Liver (tissue), 9 donors: ENCODE measurements around the gene HAGH. TPM values are rescaled to one million over a fixed set of nuclear protein-coding genes. Genes with fewer than 3 reads are reported as not detected.

Experiments
- DNase-seq: peaks from one replicate; pipeline ENCODE4 v3.0.0-alpha.2; 2017; ENCODE audit warnings: low spot score
- H3K27ac ChIP-seq, 2 donors: one replicate each; pipeline ENCODE4 v1.7.0; 2013; ENCODE audit warnings: inconsistent platforms in 2 of 2, low read length in 2 of 2, control low read depth in 1 of 2, low read depth in 1 of 2, mild to moderate bottlenecking in 1 of 2
- H3K27me3 ChIP-seq, 4 donors: one replicate each; pipeline versions ENCODE4 v1.6.1 to v1.7.0; 2013; ENCODE audit warnings: low read length in 3 of 4, inconsistent platforms in 1 of 4, mild to moderate bottlenecking in 1 of 4, moderate library complexity in 1 of 4; ENCODE audit not compliant: control insufficient read depth in 4 of 4, insufficient read depth in 4 of 4
- H3K36me3 ChIP-seq, 4 donors: one replicate each; pipeline versions ENCODE4 v1.6.1 to v1.7.0; 2013; ENCODE audit warnings: low read length in 3 of 4, mild to moderate bottlenecking in 3 of 4, low read depth in 1 of 4, moderate library complexity in 1 of 4; ENCODE audit not compliant: control insufficient read depth in 4 of 4, insufficient read depth in 3 of 4
- H3K4me1 ChIP-seq, 4 donors: one replicate each; pipeline versions ENCODE4 v1.6.1 to v1.7.0; 2013; ENCODE audit warnings: low read length in 3 of 4, mild to moderate bottlenecking in 3 of 4, moderate library complexity in 1 of 4; ENCODE audit not compliant: control insufficient read depth in 4 of 4, insufficient read depth in 4 of 4
- H3K4me3 ChIP-seq, 3 donors: one replicate each; pipeline versions ENCODE4 v1.6.1 to v1.7.0; 2013; ENCODE audit warnings: low read length in 3 of 3, control low read depth in 1 of 3, low read depth in 1 of 3, mild to moderate bottlenecking in 1 of 3
- H3K9ac ChIP-seq, 2 donors: one replicate each; pipeline ENCODE4 v1.7.0; 2013; ENCODE audit warnings: low read length in 2 of 2, mild to moderate bottlenecking in 2 of 2, moderate library complexity in 2 of 2, control low read depth in 1 of 2, low read depth in 1 of 2
- H3K9me3 ChIP-seq, 4 donors: one replicate each; pipeline versions ENCODE4 v1.6.1 to v1.7.0; 2013; ENCODE audit warnings: low read length in 3 of 4; ENCODE audit not compliant: control insufficient read depth in 4 of 4
- ATF3 ChIP-seq: IDR thresholded peaks from 2 replicates; pipeline ENCODE4 v1.6.1; 2016; ENCODE audit warnings: antibody characterized with exemption
- CTCF ChIP-seq: fragments of 150-350 bp; IDR thresholded peaks from 2 replicates; pipeline ENCODE4 v1.5.1; 2017; ENCODE audit warnings: improper control_type of control experiment, low read depth, low read length; ENCODE audit not compliant: missing input control
- EGR1 ChIP-seq, 2 donors: IDR thresholded peaks; 2 replicates each; pipeline ENCODE4 v1.6.1; 2016 to 2018; ENCODE audit warnings: antibody characterized with exemption in 2 of 2, low read depth in 2 of 2
- FOXA1 ChIP-seq: IDR thresholded peaks from 2 replicates; pipeline ENCODE4 v1.6.1; 2016; ENCODE audit warnings: antibody characterized with exemption
- FOXA2 ChIP-seq: IDR thresholded peaks from 2 replicates; pipeline ENCODE4 v1.6.1; 2016; ENCODE audit warnings: antibody characterized with exemption
- GABPA ChIP-seq, 2 donors: IDR thresholded peaks in 1 of 2; conservative IDR thresholded peaks in 1 of 2; 2 replicates each; pipeline ENCODE4 v1.6.1; 2016; ENCODE audit warnings: antibody characterized with exemption in 2 of 2, mild to moderate bottlenecking in 1 of 2, moderate library complexity in 1 of 2
- HNF4A ChIP-seq, 2 donors: conservative IDR thresholded peaks; 2 replicates each; pipeline ENCODE4 v1.6.1; 2016; ENCODE audit warnings: antibody characterized with exemption in 2 of 2, mild to moderate bottlenecking in 2 of 2
- HNF4G ChIP-seq: IDR thresholded peaks from 2 replicates; pipeline ENCODE4 v1.6.1; 2016; ENCODE audit warnings: antibody characterized with exemption
- JUND ChIP-seq, 2 donors: IDR thresholded peaks; 2 replicates each; pipeline ENCODE4 v1.6.1; 2016; ENCODE audit warnings: antibody characterized with exemption in 2 of 2
- MAX ChIP-seq: IDR thresholded peaks from 2 replicates; pipeline ENCODE4 v1.6.1; 2016; ENCODE audit warnings: antibody characterized with exemption
- NR2F2 ChIP-seq: IDR thresholded peaks from 2 replicates; pipeline ENCODE4 v1.6.1; 2016; ENCODE audit warnings: antibody characterized with exemption
- REST ChIP-seq: IDR thresholded peaks from 2 replicates; pipeline ENCODE4 v1.6.1; 2016; ENCODE audit warnings: antibody characterized with exemption, mild to moderate bottlenecking
- RXRA ChIP-seq, 2 donors: IDR thresholded peaks; 2 replicates each; pipeline ENCODE4 v1.6.1; 2017 to 2018; ENCODE audit warnings: antibody characterized with exemption in 2 of 2, mild to moderate bottlenecking in 1 of 2
- SP1 ChIP-seq: IDR thresholded peaks from 2 replicates; pipeline ENCODE4 v1.6.1; 2018; ENCODE audit warnings: antibody characterized with exemption, mild to moderate bottlenecking
- TAF1 ChIP-seq: conservative IDR thresholded peaks from 2 replicates; pipeline ENCODE4 v1.6.1; 2016; ENCODE audit warnings: antibody characterized with exemption, mild to moderate bottlenecking
- YY1 ChIP-seq: IDR thresholded peaks from 2 replicates; pipeline ENCODE4 v1.6.1; 2016; ENCODE audit warnings: antibody characterized with exemption, mild to moderate bottlenecking
- ZBTB33 ChIP-seq: IDR thresholded peaks from 2 replicates; pipeline ENCODE4 v1.6.1; 2016; ENCODE audit warnings: antibody characterized with exemption
- whole genome bisulfite sequencing: extraction: QIAGEN DNeasy Blood & Tissue Kit; methylation state at CpG from one replicate; pipeline ENCODE4 v1.1.7; 2013; 5-methylcytosine and 5-hydroxymethylcytosine counted together
- polyA plus RNA-seq, 2 donors: library from polyadenylated mRNA; stranded (reverse) in 1 of 2; unstranded in 1 of 2; fragments of 200-250 nt in 1 of 2; fragments of >200 nt in 1 of 2; fragmentation: Nextera tagmentation in 1 of 2; extraction: Ambion mirVana in 1 of 2; gene quantifications; one replicate each; pipeline versions ENCODE4 v1.2.1 to v1.2.3, GENCODE V29; 2013 to 2015
- total RNA-seq, 2 donors: library from RNA; depleted of rRNA; stranded (reverse); fragments of >200 nt; gene quantifications; one replicate each; pipeline ENCODE4 v1.2.3, GENCODE V29; 2014
- donor health status: healthy.
- donor health status: healthy.
- donor health status: healthy.
- donor health status: healthy.
- donor health status: healthy.

HAGH gene
- total and polyA plus RNA-seq, 4 donors = 169 to 252 (median 204) TPM

GRCh38 chr16:1791943-1792812 lies 34.4 kb downstream of the HAGH start:
- WGBS = 56% methylated on average over 59 of the region's 59 CpGs
- no peaks in the 10 kb centered on the region for H3K9me3 ChIP-seq
- H3K4me3 ChIP-seq = peak overlapping the region in 1 of 3 donors; percentile 70
- H3K27ac ChIP-seq = peak overlapping the region; percentile 64 to 76
- H3K4me1 ChIP-seq = peaks cover 20 to 66% (median 47%) of the 10 kb centered on the region in 4 donors
- no peaks in the 10 kb centered on the region for H3K27me3 ChIP-seq
- no peak for DNase-seq
- peak overlapping the region in 1 of 2 donors; percentile 71 for H3K9ac ChIP-seq
- TF ChIP-seq HNF4A (conservative IDR thresholded peaks at IDR 0.05) (no peak), TAF1 (no peak), JUND (IDR thresholded peaks at IDR 0.05) (no peak), YY1 (peak; percentile 67), FOXA2 (no peak), MAX (peak; percentile 85), HNF4G (no peak), GABPA (IDR thresholded peaks at IDR 0.05 in 1 of 2, conservative IDR thresholded peaks at IDR 0.05 in 1 of 2) (no peak), ZBTB33 (no peak), CTCF (peak; percentile 15), REST (no peak), RXRA (IDR thresholded peaks at IDR 0.05) (peak in 1 of 2 donors; percentile 9), ATF3 (no peak), EGR1 (IDR thresholded peaks at IDR 0.05; ENCODE audit: low read depth in 2 of 2) (no peak), SP1 (no peak), FOXA1 (no peak), NR2F2 (no peak)
- H3K36me3 ChIP-seq = peaks cover 0 to 30% (median 4%) of the 10 kb centered on the region in 4 donors
